GM18526 (cell line): Measurements from ENCODE around the gene DIAPH3.

Experiments
- POLR2A ChIP-seq: IDR thresholded peaks from 3 replicates; pipeline ENCODE4 v1.6.1; 2011; ENCODE audit not compliant: insufficient read length; ENCODE audit errors: extremely low read depth

Gene DIAPH3

GRCh38 chr13:60075850-60076249, 87.9 kb downstream of the DIAPH3 start:
- no peak for TF ChIP-seq POLR2A

GRCh38 chr13:60074397-60074796, 89.3 kb downstream of the DIAPH3 start:
- no peak for TF ChIP-seq POLR2A

- no peak for TF ChIP-seq POLR2A
These were observed 97.5 kb downstream of the DIAPH3 start for GRCh38 chr13:60066226-60066625.

- TF ChIP-seq POLR2A = no peak
These were observed 101.2 kb downstream of the DIAPH3 start for GRCh38 chr13:60062502-60062901.

GRCh38 chr13:60061737-60062136, 102.0 kb downstream of the DIAPH3 start:
- TF ChIP-seq POLR2A = no peak

GRCh38 chr13:60051754-60052285, 111.9 kb downstream of the DIAPH3 start:
- no peak for TF ChIP-seq POLR2A

GRCh38 chr13:60047918-60048317, 115.8 kb downstream of the DIAPH3 start:
- TF ChIP-seq POLR2A = no peak

- TF ChIP-seq POLR2A = no peak
These were observed 119.4 kb downstream of the DIAPH3 start for GRCh38 chr13:60044321-60044720.

- no peak for TF ChIP-seq POLR2A
These were observed 120.5 kb downstream of the DIAPH3 start for GRCh38 chr13:60043262-60043661.

GRCh38 chr13:60035874-60036273, 127.9 kb downstream of the DIAPH3 start:
- TF ChIP-seq POLR2A = no peak

- no peak for TF ChIP-seq POLR2A
These were observed 130.9 kb downstream of the DIAPH3 start for GRCh38 chr13:60032851-60033250.

GRCh38 chr13:60028021-60028420, 135.7 kb downstream of the DIAPH3 start:
- no peak for TF ChIP-seq POLR2A

- no peak for TF ChIP-seq POLR2A
These were observed 137.4 kb downstream of the DIAPH3 start for GRCh38 chr13:60026286-60026685.

- no peak for TF ChIP-seq POLR2A
These were observed 143.4 kb downstream of the DIAPH3 start for GRCh38 chr13:60020288-60020687.

- no peak for TF ChIP-seq POLR2A
These were observed 144.4 kb downstream of the DIAPH3 start for GRCh38 chr13:60019119-60019993.

- TF ChIP-seq POLR2A = no peak
These were observed 145.2 kb downstream of the DIAPH3 start for GRCh38 chr13:60018536-60018935.

- no peak for TF ChIP-seq POLR2A
These were observed 147.5 kb downstream of the DIAPH3 start for GRCh38 chr13:60016229-60016628.
